Measurements from ENCODE around the gene SH3BP2. TPM values are rescaled to one million over a fixed set of nuclear protein-coding genes. Genes with fewer than 3 reads are reported as not detected.
"Not testable (repeated sequence)": the region's sequence is repeated elsewhere in the genome, so short reads cannot be mapped to it uniquely, and the experiment has no call there.

The SH3BP2 gene
- total RNA-seq, 1 experiment from 2014 or later, result 17.4 TPM

- ChIA-PET POLR2A (ENCODE audit: unreplicated experiment) (no interaction called here), CTCF (no interaction called here)
- no TSS peak for BruUV-seq (replicated peaks)
- Histone ChIP-seq H3K27me3 (ENCODE audit: low read length) (no peaks in the 10 kb centered on the region), H3K79me2 (ENCODE audit: low read length) (no peaks in the 10 kb centered on the region), H3K27ac (ENCODE audit: low read length) (no peak overlapping the region), H4K20me1 (ENCODE audit: low read length) (no peaks in the 10 kb centered on the region), H3K4me2 (ENCODE audit: low read length) (no peak overlapping the region), H3F3A (ENCODE audit: low read length, unreplicated experiment) (no peaks in the 10 kb centered on the region), H3K9me3 (ENCODE audit: low read length) (no peaks in the 10 kb centered on the region), H3K36me3 (ENCODE audit: low read depth, low read length) (no peaks in the 10 kb centered on the region), H3K9me2 (replicated peaks; ENCODE audit: low read length) (no peaks in the 10 kb centered on the region), H3K4me1 (ENCODE audit: insufficient read depth, low read length) (no peaks in the 10 kb centered on the region), H3K9ac (ENCODE audit: low read length) (no peak overlapping the region), H3K4me3 (ENCODE audit: low read length) (no peak overlapping the region), H2AFZ (ENCODE audit: low read length) (no peak overlapping the region)
- ATAC-seq (no peak), DNase-seq (no peak)
- TF ChIP-seq CTCF (conservative IDR thresholded peaks at IDR 0.05; ENCODE audit: low read depth, low read length) (no peak), EZH2phosphoT487 (IDR thresholded peaks at IDR 0.05; ENCODE audit: borderline replicate concordance, low read length) (no peak), EZH2 (IDR thresholded peaks at IDR 0.05; ENCODE audit: low read length, unreplicated experiment) (no peak)
- intact Hi-C loops (cut with micrococcal nuclease), result loop anchor here (10.0 kb wide), 1 partner anchor 76 kb away; the partner anchor contains the start of gene ADD1
Observed at GRCh38 chr4:2768921-2769336, 24.0 kb upstream of the SH3BP2 start.

DNA sequence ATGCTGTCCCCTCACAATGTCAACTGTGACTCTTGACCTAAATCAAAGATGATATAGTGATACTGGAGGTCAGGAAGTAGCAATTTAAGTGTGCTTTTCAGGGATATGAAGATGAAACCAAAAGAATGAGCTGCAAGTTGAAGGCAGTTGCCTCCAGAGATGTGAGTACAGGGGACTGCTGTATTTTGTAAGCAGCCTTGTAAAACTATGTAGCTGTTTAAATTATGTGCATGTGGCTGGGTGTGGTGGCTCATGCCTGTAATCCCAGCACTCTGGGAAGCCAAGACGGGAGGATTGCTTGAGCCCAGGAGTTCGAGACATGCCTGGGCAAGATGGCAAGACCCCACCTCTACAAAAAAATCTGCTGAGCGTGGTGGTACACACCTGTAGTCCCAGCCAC lies 21.6 kb upstream of the SH3BP2 start:
- no TSS peak for BruUV-seq (replicated peaks)

GRCh38 chr4:2780643-2781042 lies 12.2 kb upstream of the SH3BP2 start:
- intact Hi-C loops (cut with micrococcal nuclease); H3K79me2 ChIP-seq (ENCODE audit: low read length); H3K4me1 ChIP-seq (ENCODE audit: insufficient read depth, low read length); H3K4me3 ChIP-seq (ENCODE audit: low read length); ATAC-seq; H3K36me3 ChIP-seq (ENCODE audit: low read depth, low read length); H4K20me1 ChIP-seq (ENCODE audit: low read length); CTCF ChIA-PET; H3K9ac ChIP-seq (ENCODE audit: low read length); POLR2A ChIA-PET (ENCODE audit: unreplicated experiment); H3F3A ChIP-seq (ENCODE audit: low read length, unreplicated experiment); H2AFZ ChIP-seq (ENCODE audit: low read length); H3K4me2 ChIP-seq (ENCODE audit: low read length); BruUV-seq (replicated peaks); H3K27ac ChIP-seq (ENCODE audit: low read length); H3K9me3 ChIP-seq (ENCODE audit: low read length); DNase-seq; H3K9me2 ChIP-seq (replicated peaks; ENCODE audit: low read length); H3K27me3 ChIP-seq (ENCODE audit: low read length): not testable (repeated sequence)

More for the DNA sequence above, 21.6 kb upstream of the SH3BP2 start:
- Histone ChIP-seq H3F3A (ENCODE audit: low read length, unreplicated experiment) (no peaks in the 10 kb centered on the region), H3K27ac (ENCODE audit: low read length) (no peak overlapping the region), H3K4me2 (ENCODE audit: low read length) (no peak overlapping the region), H4K20me1 (ENCODE audit: low read length) (no peaks in the 10 kb centered on the region), H3K9me3 (ENCODE audit: low read length) (no peaks in the 10 kb centered on the region), H3K4me3 (ENCODE audit: low read length) (no peak overlapping the region), H3K9ac (ENCODE audit: low read length) (no peak overlapping the region), H3K9me2 (replicated peaks; ENCODE audit: low read length) (no peaks in the 10 kb centered on the region), H3K27me3 (ENCODE audit: low read length) (no peaks in the 10 kb centered on the region), H3K36me3 (ENCODE audit: low read depth, low read length) (no peaks in the 10 kb centered on the region), H3K79me2 (ENCODE audit: low read length) (no peaks in the 10 kb centered on the region), H3K4me1 (ENCODE audit: insufficient read depth, low read length) (no peaks in the 10 kb centered on the region), H2AFZ (ENCODE audit: low read length) (no peak overlapping the region)
- ChIA-PET CTCF (no interaction called here), POLR2A (ENCODE audit: unreplicated experiment) (no interaction called here)
- intact Hi-C loops (cut with micrococcal nuclease), result no loop called here
- ATAC-seq (no peak), DNase-seq (no peak)
- TF ChIP-seq EZH2 (IDR thresholded peaks at IDR 0.05; ENCODE audit: low read length, unreplicated experiment), result no peak
- no peak for TF ChIP-seq EZH2phosphoT487 (IDR thresholded peaks at IDR 0.05; ENCODE audit: borderline replicate concordance, low read length)
- TF ChIP-seq CTCF (conservative IDR thresholded peaks at IDR 0.05; ENCODE audit: low read depth, low read length), result no peak

Data from PC-3 (cell line).